Prostate gland (tissue), 2 donors: ENCODE results near the gene TMEM108.

Experiments
- CTCF ChIP-seq, 4 experiments: fragments of 200-600 bp in 2 of 4; fragments of 450-650 bp in 2 of 4; sonication (generic) in 2 of 4; IDR thresholded peaks; 1 replicate in 3 of 4; 2 replicates in 1 of 4; pipeline ENCODE4 v1.5.1; 2016 to 2019; ENCODE audit warnings: antibody characterized with exemption in 4 of 4, mild to moderate bottlenecking in 2 of 4, moderate library complexity in 2 of 4
- POLR2A ChIP-seq: fragments of 450-650 bp; IDR thresholded peaks from one replicate; pipeline ENCODE4 v1.6.1; 2016; ENCODE audit warnings: antibody characterized with exemption, mild to moderate bottlenecking
- POLR2AphosphoS5 ChIP-seq: sonication (generic); formaldehyde crosslinking; IDR thresholded peaks from one replicate; pipeline ENCODE4 v1.6.1; 2017; ENCODE audit warnings: antibody characterized with exemption

DNA sequence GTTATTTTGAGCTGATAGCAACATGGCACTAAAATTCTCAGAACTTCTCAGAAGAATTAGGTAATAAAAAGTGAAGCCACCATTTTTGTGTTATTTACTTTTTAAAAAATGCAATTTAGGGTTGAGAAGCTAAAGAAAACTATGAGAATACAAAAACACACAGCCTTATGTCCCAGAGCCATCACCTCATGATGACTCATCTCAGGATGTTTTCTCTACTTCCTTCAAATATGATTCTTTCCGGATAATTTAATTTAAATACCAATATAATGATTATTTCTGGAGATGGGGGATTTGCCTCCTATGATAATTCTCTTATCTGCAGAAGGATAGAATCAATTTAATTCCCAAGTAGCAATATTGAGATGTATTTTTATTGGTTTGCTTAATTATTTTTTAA lies 256.1 kb downstream of the TMEM108 start:
- TF ChIP-seq POLR2AphosphoS5: no peak
- no peak for TF ChIP-seq CTCF (IDR thresholded peaks at IDR 0.05)
- TF ChIP-seq POLR2A: no peak
